Measurements from ENCODE around the gene CLINT1.
A peak's percentile ranks its signal among the peaks of the same experiment; 100 is the strongest.

CLINT1 gene

GRCh38 chr5:157858527-157859226 is at the start of gene CLINT1:
TSS of gene CLINT1 (minus strand) at chr5:157859145. CDS start at chr5:157858970, 175 bp downstream.
- H3K4me3 ChIP-seq (replicated peaks; ENCODE audit: low read depth, low read length), result peak within 1 kb of the TSS; percentile 93
- peak; percentile 84 for DNase-seq (ENCODE audit: low read depth)
- no peak for TF ChIP-seq CTCF (IDR thresholded peaks at IDR 0.05; ENCODE audit: low read length, missing control alignments)

DNA sequence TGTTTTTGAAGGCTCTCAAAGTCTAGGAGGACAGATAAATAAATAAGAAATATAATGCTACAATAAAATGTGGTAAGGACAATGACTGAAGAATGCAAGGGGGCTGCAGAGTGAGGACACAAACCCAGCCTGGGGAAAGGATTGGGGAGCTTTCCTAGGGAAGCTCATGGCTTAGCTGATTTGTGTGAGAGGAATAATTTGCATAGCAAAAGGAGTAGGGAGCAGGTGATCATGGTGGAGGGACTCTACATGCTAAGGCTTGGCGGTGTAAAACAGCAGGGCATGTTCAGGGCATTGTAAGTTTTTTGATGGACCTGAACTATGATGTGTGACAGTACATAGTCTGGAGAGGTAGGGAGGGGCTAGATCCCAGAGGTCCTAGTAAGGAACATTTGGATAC is 49.5 kb upstream of the CLINT1 start:
- no peak for TF ChIP-seq CTCF (IDR thresholded peaks at IDR 0.05; ENCODE audit: low read length, missing control alignments)
- no peak overlapping the region for H3K4me3 ChIP-seq (replicated peaks; ENCODE audit: low read depth, low read length)
- DNase-seq (ENCODE audit: low read depth), result no peak

- DNase-seq (ENCODE audit: low read depth), result no peak
- TF ChIP-seq CTCF (IDR thresholded peaks at IDR 0.05; ENCODE audit: low read length, missing control alignments), result no peak
These were observed 48.5 kb upstream of the CLINT1 start for GRCh38 chr5:157907479-157907878.

DNA sequence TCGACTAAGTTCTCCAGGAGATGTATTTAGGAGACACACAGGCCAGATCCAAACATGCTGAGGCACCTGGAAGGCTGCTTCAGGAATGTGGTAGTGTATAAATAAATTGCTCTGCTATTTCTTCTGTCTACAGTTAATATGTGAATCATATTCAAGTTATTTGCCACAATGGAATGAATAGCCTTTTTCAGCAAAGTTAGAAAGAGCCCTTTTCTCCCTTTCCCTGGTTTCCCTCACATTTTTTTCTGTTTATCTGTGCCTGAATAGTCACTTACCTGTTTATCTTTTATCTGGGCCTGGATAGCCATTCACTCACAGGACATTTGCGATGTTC is 44.1 kb upstream of the CLINT1 start:
- no peak for DNase-seq (ENCODE audit: low read depth)
- H3K4me3 ChIP-seq (replicated peaks; ENCODE audit: low read depth, low read length), result no peak overlapping the region
- no peak for TF ChIP-seq CTCF (IDR thresholded peaks at IDR 0.05; ENCODE audit: low read length, missing control alignments)

More at GRCh38 chr5:157907479-157907878, 48.5 kb upstream of the CLINT1 start:
- no peak overlapping the region for H3K4me3 ChIP-seq (replicated peaks; ENCODE audit: low read depth, low read length)

DNA sequence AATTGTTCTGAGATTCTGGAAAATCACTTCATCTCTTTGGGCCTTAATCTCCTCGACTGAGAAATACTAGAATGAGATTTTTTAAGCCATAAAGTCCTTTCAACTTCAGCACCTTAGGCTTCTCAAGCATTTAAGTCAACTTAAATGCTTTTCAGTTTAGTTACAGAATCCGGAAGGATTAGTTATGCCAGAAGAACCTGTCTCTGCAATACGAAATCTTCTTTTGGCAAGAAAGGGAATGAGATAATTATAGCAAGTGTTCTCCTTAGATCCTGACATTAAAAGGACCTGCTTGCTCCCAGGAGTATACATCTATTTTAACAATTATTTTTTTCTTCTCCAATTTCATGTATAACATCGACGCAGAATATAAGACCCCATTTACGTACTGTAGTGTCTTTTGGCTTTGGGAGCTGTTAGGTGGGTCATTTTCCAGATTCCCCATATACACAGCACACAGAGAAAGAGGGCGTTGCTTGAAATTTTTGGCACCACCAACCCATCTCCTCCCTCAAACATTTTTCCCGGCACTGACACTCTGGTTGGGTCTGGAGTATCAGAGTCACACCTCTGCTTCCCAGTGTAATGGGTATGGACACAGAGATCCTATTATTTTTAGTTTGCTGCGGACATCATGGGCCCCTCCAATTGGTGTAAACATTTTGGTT is 43.6 kb upstream of the CLINT1 start:
- no peak for TF ChIP-seq CTCF (IDR thresholded peaks at IDR 0.05; ENCODE audit: low read length, missing control alignments)
- no peak for DNase-seq (ENCODE audit: low read depth)
- H3K4me3 ChIP-seq (replicated peaks; ENCODE audit: low read depth, low read length), result no peak overlapping the region

DNA sequence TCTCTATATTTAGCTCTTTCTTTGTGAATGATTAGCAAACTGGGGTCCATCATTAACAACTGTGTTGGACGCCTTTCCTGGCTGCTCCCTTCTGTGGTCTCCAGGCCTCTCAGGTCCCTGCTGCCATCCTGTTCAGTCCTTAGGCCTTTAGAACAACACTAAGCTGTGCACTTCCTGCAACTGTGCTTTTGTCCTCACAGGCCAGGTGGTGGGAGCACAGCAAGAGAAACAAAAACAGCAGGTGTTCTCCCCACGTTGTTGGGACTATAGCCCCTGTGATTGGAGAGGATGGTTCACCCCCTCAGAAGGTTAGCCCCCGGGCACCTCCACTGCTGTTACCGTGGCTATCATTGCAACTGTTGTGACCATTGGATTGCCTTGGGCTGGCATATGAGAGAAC is 41.7 kb upstream of the CLINT1 start:
- TF ChIP-seq CTCF (IDR thresholded peaks at IDR 0.05; ENCODE audit: low read length, missing control alignments), result no peak
- H3K4me3 ChIP-seq (replicated peaks; ENCODE audit: low read depth, low read length), result no peak overlapping the region

DNA sequence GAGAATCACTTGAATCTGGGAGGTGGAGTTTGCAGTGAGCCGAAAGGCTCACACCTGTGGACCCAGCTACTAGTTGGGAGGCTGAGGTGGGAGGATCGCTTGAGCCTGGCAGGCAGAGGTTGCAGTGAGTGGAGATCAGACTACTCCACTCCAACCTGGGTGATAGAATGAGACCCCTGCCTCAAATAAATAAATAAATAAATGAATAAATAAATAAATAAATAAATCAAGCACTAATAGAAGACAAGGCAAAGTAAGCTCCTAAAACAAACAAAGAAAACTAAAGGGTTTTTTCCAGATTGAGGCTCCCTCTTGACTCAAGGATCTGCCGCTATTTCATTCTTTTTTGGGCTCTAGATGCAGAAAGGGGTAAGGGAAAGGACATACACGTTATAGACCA is 34.7 kb upstream of the CLINT1 start:
- no peak overlapping the region for H3K4me3 ChIP-seq (replicated peaks; ENCODE audit: low read depth, low read length)
- TF ChIP-seq CTCF (IDR thresholded peaks at IDR 0.05; ENCODE audit: low read length, missing control alignments), result no peak
- DNase-seq (ENCODE audit: low read depth), result no peak

More for the DNA sequence above, 41.7 kb upstream of the CLINT1 start:
- no peak for DNase-seq (ENCODE audit: low read depth)
